Transverse colon (tissue), 4 donors: ENCODE measurements around the gene VRK2. TPM values are rescaled to one million over a fixed set of nuclear protein-coding genes. Genes with fewer than 3 reads are reported as not detected.

Source experiments
- DNase-seq: peaks from one replicate; pipeline ENCODE4 v3.0.0-alpha.2; 2019
- H3K27ac ChIP-seq, 4 donors: fragments of 200-600 bp; sonication (generic); 2 replicates each; pipeline ENCODE4 v1.5.1; 2016 to 2018; ENCODE audit warnings: inconsistent platforms in 4 of 4
- H3K27me3 ChIP-seq: fragments of 200-600 bp; sonication (generic); 2 replicates; pipeline ENCODE4 v1.5.1; 2017; ENCODE audit warnings: inconsistent platforms
- H3K36me3 ChIP-seq, 4 donors: fragments of 200-600 bp; sonication (generic); 2 replicates each; pipeline ENCODE4 v1.5.1; 2017 to 2019; ENCODE audit warnings: inconsistent platforms in 4 of 4
- H3K4me1 ChIP-seq, 4 donors: fragments of 200-600 bp; sonication (generic); 2 replicates each; pipeline ENCODE4 v1.5.1; 2017 to 2020; ENCODE audit warnings: inconsistent platforms in 4 of 4
- H3K4me3 ChIP-seq, 4 donors: fragments of 200-600 bp; sonication (generic); 1 replicate in 1 of 4; 2 replicates in 3 of 4; pipeline versions ENCODE4 v1.5.1 to v1.6.1; 2017 to 2019; ENCODE audit warnings: inconsistent platforms in 4 of 4
- H3K9me3 ChIP-seq, 2 donors: fragments of 200-600 bp; sonication (generic); 2 replicates each; pipeline ENCODE4 v1.5.1; 2017 to 2019; ENCODE audit warnings: inconsistent platforms in 2 of 2
- EP300 ChIP-seq: sonication (generic); formaldehyde crosslinking; IDR thresholded peaks from one replicate; pipeline ENCODE4 v1.6.1; 2017; ENCODE audit warnings: antibody characterized with exemption, low read depth
- POLR2A ChIP-seq: fragments of 450-650 bp; IDR thresholded peaks from one replicate; pipeline ENCODE4 v1.6.1; 2016; ENCODE audit warnings: antibody characterized with exemption, mild to moderate bottlenecking, moderate library complexity
- POLR2AphosphoS5 ChIP-seq, 3 donors: sonication (generic); formaldehyde crosslinking; IDR thresholded peaks; one replicate each; pipeline ENCODE4 v1.6.1; 2016; ENCODE audit warnings: antibody characterized with exemption in 3 of 3
- WGBS, 2 donors: methylation state at CpG; one replicate each; pipeline ENCODE4 v1.1.5; 2018; ENCODE audit warnings: low coverage in 1 of 2; 5-methylcytosine and 5-hydroxymethylcytosine counted together
- in situ Hi-C, 4 donors: fragments of 200-750 bp; cut with MboI; loops; one replicate each; pipeline versions ENCODE4 v1.15.0 to v1.15.1; 2017; ENCODE audit warnings: low sequenced_read_pairs in 3 of 4, low pct_ligation_motif_present in 1 of 4, low pct_unique_long_range_greater_than_20kb in 1 of 4
- intact Hi-C: fragments of 100-400 bp; cut with DNase I; formaldehyde crosslinking; loops from one replicate; pipeline ENCODE4 v1.15.1; 2023; ENCODE audit warnings: low total_unique reads
- total RNA-seq, 4 donors: library from RNA; depleted of rRNA; stranded (reverse); fragments of >200 nt; gene quantifications; one replicate each; pipeline ENCODE4 v1.1.0, GENCODE V29; 2016
- TF ChIP-seq, protein P1 (sequence below), 5 experiments: fragments of 200-600 bp in 3 of 5; fragments of 450-650 bp in 2 of 5; sonication (generic) in 3 of 5; IDR thresholded peaks; 1 replicate in 2 of 5; 2 replicates in 3 of 5; pipeline ENCODE4 v1.5.1; 2016 to 2017; ENCODE audit warnings: antibody characterized with exemption in 5 of 5, inconsistent platforms in 3 of 5, mild to moderate bottlenecking in 2 of 5, moderate library complexity in 1 of 5

Gene VRK2
- total RNA-seq, 4 donors from 2014 or later, result 7.1 to 24.3 (median 15.1) TPM

DNA sequence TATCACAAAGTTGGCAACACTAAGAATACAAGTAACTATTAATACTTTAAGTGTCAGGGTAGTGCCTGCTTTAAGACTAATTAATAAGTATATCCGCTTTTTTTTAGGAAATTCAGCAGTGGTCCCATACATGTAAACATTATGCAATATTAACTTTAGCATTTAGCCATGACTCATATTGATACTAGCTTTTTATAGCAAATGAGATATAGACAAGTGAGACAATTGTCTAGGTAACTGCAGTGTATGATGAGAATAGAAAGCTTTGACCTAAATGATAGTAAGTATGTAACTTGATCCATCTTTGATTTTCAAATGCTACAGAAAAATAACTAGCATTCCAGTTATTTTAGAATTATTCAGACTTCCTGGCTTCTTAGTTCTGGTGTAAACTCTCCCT, 27.4 kb upstream of the VRK2 start:
- Histone ChIP-seq H3K27ac (no peak overlapping the region), H3K36me3 (no peaks in the 10 kb centered on the region), H3K4me1 (no peaks in the 10 kb centered on the region), H3K9me3 (no peaks in the 10 kb centered on the region), H3K27me3 (no peaks in the 10 kb centered on the region), H3K4me3 (no peak overlapping the region)
- DNase-seq, result no peak
- intact Hi-C loops, result no loop called here
- in situ Hi-C loops, result no loop called here
- WGBS, 2 donors, result 92 to 93% methylated on average over 1 of the region's 1 CpG
- TF ChIP-seq, protein P1, sequence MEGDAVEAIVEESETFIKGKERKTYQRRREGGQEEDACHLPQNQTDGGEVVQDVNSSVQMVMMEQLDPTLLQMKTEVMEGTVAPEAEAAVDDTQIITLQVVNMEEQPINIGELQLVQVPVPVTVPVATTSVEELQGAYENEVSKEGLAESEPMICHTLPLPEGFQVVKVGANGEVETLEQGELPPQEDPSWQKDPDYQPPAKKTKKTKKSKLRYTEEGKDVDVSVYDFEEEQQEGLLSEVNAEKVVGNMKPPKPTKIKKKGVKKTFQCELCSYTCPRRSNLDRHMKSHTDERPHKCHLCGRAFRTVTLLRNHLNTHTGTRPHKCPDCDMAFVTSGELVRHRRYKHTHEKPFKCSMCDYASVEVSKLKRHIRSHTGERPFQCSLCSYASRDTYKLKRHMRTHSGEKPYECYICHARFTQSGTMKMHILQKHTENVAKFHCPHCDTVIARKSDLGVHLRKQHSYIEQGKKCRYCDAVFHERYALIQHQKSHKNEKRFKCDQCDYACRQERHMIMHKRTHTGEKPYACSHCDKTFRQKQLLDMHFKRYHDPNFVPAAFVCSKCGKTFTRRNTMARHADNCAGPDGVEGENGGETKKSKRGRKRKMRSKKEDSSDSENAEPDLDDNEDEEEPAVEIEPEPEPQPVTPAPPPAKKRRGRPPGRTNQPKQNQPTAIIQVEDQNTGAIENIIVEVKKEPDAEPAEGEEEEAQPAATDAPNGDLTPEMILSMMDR (IDR thresholded peaks at IDR 0.05), result no peak
- TF ChIP-seq EP300 (no peak), POLR2AphosphoS5 (IDR thresholded peaks at IDR 0.05) (no peak), POLR2A (no peak)

DNA sequence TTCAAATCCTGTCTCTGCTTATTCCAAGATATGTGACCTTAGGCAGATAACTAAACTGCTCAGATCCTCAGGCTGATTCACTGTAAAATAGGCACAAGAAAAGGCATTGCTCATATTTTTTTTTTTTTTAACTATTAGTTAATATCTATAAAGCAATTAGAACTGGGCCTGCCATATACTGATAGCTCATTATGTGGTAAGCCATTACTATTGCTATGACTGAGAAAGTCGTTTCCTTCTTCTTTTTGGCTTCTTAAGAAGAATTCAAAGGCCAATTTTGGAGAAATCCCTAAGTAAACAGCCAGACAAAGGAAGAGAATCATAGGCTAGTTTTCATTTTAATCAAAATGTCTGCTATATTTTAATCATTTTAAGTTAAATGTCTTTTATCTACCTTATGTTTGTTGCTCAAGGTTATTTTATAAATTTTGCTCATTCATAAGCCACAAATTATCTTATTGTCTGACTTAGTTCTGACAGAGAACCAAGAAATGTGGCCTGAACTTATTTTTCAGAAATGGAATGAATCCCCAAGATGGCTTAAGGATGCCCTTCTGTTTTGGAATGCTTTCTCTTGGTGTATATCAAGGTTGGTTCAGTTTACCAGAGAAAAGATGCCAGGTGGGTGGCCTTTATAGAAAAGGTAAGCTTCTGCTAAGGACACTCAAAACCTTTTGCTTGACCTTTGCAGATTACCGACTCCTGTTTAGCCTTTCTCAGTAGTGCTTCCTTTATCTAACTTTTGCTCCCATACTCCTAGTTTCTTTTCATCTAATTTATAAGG, 21.3 kb upstream of the VRK2 start:
- no peaks in the 10 kb centered on the region for H3K4me1 ChIP-seq
- TF ChIP-seq POLR2A (no peak), EP300 (no peak), POLR2AphosphoS5 (IDR thresholded peaks at IDR 0.05) (no peak)
- TF ChIP-seq, protein P1 (IDR thresholded peaks at IDR 0.05), result no peak
- WGBS, 2 donors, result 64 to 80% methylated on average over 1 to 2 of the region's 2 CpGs
- no peaks in the 10 kb centered on the region for H3K9me3 ChIP-seq
- no peaks in the 10 kb centered on the region for H3K36me3 ChIP-seq
- H3K27me3 ChIP-seq, result no peaks in the 10 kb centered on the region
- H3K4me3 ChIP-seq, result no peak overlapping the region
- DNase-seq, result no peak
- H3K27ac ChIP-seq, result no peak overlapping the region
- in situ Hi-C loops (no loop called here), intact Hi-C loops (no loop called here)

DNA sequence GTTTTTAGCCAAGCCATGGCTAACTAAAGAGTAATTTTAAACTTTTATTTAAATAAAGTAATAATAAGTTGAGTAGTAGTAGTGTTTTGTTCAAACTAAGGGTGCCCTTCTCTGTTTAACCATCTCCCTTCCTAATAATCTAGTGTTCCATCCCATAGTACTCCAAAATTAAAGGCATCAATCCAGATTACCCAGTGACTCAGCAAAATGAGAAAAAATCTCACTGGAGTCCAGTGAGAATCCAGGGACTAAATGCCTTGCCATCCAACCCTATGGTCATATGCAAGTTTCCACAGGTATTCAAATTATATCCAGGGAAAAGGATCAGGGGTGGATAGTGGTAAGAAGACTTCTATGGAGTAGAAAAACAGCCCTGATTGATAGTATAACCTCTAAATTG, 19.6 kb upstream of the VRK2 start:
- TF ChIP-seq POLR2A (no peak), POLR2AphosphoS5 (IDR thresholded peaks at IDR 0.05) (no peak), EP300 (no peak)
- TF ChIP-seq, protein P1 (IDR thresholded peaks at IDR 0.05), result no peak
- H3K27ac ChIP-seq, result no peak overlapping the region
- H3K4me3 ChIP-seq, result no peak overlapping the region
- in situ Hi-C loops (no loop called here), intact Hi-C loops (no loop called here)
- H3K36me3 ChIP-seq, result no peaks in the 10 kb centered on the region
- H3K27me3 ChIP-seq, result no peaks in the 10 kb centered on the region
- no peak for DNase-seq
- H3K9me3 ChIP-seq, result no peaks in the 10 kb centered on the region
- no peaks in the 10 kb centered on the region for H3K4me1 ChIP-seq

DNA sequence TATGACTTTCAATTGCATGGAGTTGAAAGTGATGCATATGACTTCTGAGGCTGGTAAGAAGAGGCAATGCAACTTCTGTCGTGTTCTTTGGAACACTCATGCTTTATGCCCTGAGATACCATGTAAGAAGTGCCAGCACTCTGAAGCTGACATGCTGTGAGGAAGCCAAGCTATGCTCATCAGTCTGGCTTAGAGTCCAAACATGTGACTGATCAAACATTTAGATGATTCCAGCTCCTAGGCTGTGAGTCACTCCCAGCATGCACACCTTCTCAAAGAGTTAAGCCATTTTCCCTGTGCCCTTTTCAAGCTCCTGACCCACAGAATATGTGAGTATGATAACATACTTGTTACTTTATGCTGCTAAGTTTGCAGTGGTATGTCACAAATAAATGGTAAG, 15.8 kb upstream of the VRK2 start:
- Histone ChIP-seq H3K9me3 (no peaks in the 10 kb centered on the region), H3K27me3 (no peaks in the 10 kb centered on the region), H3K27ac (no peak overlapping the region), H3K36me3 (no peaks in the 10 kb centered on the region), H3K4me1 (no peaks in the 10 kb centered on the region), H3K4me3 (no peak overlapping the region)
- DNase-seq, result no peak
- WGBS, 2 donors, result 83 to 94% methylated on average over 1 of the region's 1 CpG
- intact Hi-C loops (no loop called here), in situ Hi-C loops (no loop called here)
- TF ChIP-seq POLR2AphosphoS5 (IDR thresholded peaks at IDR 0.05) (no peak), POLR2A (no peak), EP300 (no peak)
- TF ChIP-seq, protein P1 (IDR thresholded peaks at IDR 0.05), result no peak
